ENCODE data around the gene IFI27L2.

Gene IFI27L2

DNA sequence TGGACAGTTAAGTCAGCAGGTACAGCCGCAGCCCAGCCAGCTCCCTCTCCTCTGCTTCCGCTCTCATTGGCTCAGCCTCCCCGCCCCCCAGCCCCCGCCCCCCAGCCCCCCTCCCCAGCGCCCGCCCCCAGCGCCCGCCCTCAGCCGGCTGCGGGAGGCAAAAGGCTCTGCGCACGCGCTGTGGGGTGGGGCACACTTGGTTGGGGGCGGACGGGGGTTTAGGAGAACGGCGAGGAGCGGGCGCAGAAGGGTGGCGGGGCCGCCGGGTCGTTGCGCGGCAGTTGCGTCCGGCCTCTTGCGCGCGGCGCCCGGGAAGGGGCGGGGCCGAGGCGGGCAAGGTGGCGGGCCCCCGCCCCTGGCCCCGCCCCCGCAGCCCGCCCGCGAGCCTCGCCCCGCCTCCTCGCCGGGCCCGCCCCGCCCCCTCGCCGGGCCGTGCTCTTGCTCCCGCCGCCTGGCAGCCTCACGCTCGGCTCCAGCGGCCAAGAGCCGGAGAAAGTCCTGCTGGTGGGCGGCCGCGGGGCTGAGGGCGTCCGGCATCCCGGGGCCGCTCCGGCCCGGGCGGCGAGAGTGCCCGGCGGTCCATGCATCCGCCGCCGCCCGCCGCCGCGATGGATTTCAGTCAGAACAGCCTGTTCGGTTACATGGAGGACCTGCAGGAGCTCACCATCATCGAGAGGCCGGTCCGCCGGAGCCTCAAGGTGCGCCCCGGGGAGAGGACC is 44.6 kb upstream of the IFI27L2 start, which contains the start of gene PPP4R4:
PPP4R4 (plus strand) TSS at position 438 of the 719 bp plus-strand sequence; CDS start at position 582, 144 bp downstream.
- H3F3A ChIP-seq (ENCODE audit: insufficient read depth): peaks cover 6% of the 10 kb centered on the region; the same call in 1 of the 2 replicates
- no peaks in the 10 kb centered on the region for H4K20me1 ChIP-seq (ENCODE audit: low read depth, low read length)
- H3K27ac ChIP-seq (ENCODE audit: low read depth, low read length): no peak within 1 kb of the TSS
- no peaks in the 10 kb centered on the region for H3K27me3 ChIP-seq (ENCODE audit: low read length)
- peak within 1 kb of the TSS; percentile 71 for H3K9ac ChIP-seq (ENCODE audit: low read length)
- TF ChIP-seq EZH2phosphoT487 (conservative IDR thresholded peaks at IDR 0.05; ENCODE audit: low read length): no peak
- TF ChIP-seq, protein P1, sequence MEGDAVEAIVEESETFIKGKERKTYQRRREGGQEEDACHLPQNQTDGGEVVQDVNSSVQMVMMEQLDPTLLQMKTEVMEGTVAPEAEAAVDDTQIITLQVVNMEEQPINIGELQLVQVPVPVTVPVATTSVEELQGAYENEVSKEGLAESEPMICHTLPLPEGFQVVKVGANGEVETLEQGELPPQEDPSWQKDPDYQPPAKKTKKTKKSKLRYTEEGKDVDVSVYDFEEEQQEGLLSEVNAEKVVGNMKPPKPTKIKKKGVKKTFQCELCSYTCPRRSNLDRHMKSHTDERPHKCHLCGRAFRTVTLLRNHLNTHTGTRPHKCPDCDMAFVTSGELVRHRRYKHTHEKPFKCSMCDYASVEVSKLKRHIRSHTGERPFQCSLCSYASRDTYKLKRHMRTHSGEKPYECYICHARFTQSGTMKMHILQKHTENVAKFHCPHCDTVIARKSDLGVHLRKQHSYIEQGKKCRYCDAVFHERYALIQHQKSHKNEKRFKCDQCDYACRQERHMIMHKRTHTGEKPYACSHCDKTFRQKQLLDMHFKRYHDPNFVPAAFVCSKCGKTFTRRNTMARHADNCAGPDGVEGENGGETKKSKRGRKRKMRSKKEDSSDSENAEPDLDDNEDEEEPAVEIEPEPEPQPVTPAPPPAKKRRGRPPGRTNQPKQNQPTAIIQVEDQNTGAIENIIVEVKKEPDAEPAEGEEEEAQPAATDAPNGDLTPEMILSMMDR (IDR thresholded peaks at IDR 0.05; ENCODE audit: insufficient read depth, low read length, poor library complexity, severe bottlenecking): no peak
- H2AFZ ChIP-seq (ENCODE audit: low read depth, low read length, severe bottlenecking): peak within 1 kb of the TSS; percentile 100
- peak within 1 kb of the TSS; percentile 99 for H3K4me2 ChIP-seq (ENCODE audit: low read depth, low read length, poor library complexity, severe bottlenecking)
- H3K9me3 ChIP-seq (ENCODE audit: insufficient read depth, low read length): no peaks in the 10 kb centered on the region
- no peaks in the 10 kb centered on the region for H3K9me2 ChIP-seq (replicated peaks; ENCODE audit: insufficient read depth, low read length)
- peak within 1 kb of the TSS; percentile 91 for H3K4me3 ChIP-seq (ENCODE audit: insufficient read depth, low read length, poor library complexity, severe bottlenecking)
- H3K79me2 ChIP-seq (ENCODE audit: insufficient read depth, low read length): no peaks in the 10 kb centered on the region
- H3K36me3 ChIP-seq (ENCODE audit: low read length): no peaks in the 10 kb centered on the region

DNA sequence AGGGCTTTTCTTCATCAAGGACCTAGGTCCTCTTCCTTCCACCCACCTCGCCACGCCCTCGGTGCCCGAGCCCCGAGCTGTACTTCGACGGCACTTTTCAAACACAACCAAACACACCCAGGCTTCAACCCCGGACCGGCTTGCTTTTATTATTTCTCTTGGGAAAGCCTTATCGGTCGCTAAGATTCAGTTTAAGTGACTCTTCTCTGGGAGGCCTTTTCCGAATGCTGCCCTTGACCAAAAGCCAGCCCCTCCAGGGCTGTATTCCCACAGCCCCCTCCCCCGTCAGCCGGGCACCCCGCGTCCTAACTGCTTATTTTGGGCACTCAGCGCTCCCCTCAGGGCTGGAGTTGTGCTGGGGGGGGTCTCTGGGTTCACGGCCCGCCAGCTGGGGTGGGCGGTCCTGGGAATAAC is 44.1 kb upstream of the IFI27L2 start:
- Histone ChIP-seq H3F3A (ENCODE audit: insufficient read depth) (peaks cover 6% of the 10 kb centered on the region; the same call in 1 of the 2 replicates), H3K9ac (ENCODE audit: low read length) (peak overlapping the region; percentile 71), H3K27ac (ENCODE audit: low read depth, low read length) (no peak overlapping the region), H3K9me2 (replicated peaks; ENCODE audit: insufficient read depth, low read length) (no peaks in the 10 kb centered on the region), H3K27me3 (ENCODE audit: low read length) (no peaks in the 10 kb centered on the region), H4K20me1 (ENCODE audit: low read depth, low read length) (no peaks in the 10 kb centered on the region), H3K36me3 (ENCODE audit: low read length) (no peaks in the 10 kb centered on the region), H3K4me2 (ENCODE audit: low read depth, low read length, poor library complexity, severe bottlenecking) (peak overlapping the region; percentile 99), H3K9me3 (ENCODE audit: insufficient read depth, low read length) (no peaks in the 10 kb centered on the region), H2AFZ (ENCODE audit: low read depth, low read length, severe bottlenecking) (peak overlapping the region; percentile 100), H3K4me3 (ENCODE audit: insufficient read depth, low read length, poor library complexity, severe bottlenecking) (peak overlapping the region; percentile 91), H3K79me2 (ENCODE audit: insufficient read depth, low read length) (no peaks in the 10 kb centered on the region)
- TF ChIP-seq, protein P1 (IDR thresholded peaks at IDR 0.05; ENCODE audit: insufficient read depth, low read length, poor library complexity, severe bottlenecking): no peak

DNA sequence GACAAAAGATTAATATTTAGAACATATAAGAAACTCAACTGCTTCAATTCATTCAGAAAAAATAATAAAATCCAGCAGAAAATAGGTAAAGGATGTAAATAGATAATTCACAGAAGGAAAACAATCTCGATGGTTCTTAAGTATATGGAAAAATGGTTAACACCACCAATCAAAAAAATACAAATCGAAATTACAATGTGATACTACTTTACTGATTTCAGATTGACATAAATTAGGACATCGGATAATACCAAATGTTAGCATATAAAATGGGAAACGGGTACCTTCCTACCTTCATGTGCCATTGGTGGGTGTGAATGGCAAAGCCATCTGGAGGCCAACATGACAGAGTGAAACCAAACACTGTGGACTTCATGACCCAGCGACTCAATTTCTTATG is 43.1 kb upstream of the IFI27L2 start:
- Histone ChIP-seq H3K4me3 (ENCODE audit: insufficient read depth, low read length, poor library complexity, severe bottlenecking) (no peak overlapping the region), H3K27ac (ENCODE audit: low read depth, low read length) (no peak overlapping the region), H3K36me3 (ENCODE audit: low read length) (no peaks in the 10 kb centered on the region), H2AFZ (ENCODE audit: low read depth, low read length, severe bottlenecking) (no peak overlapping the region), H4K20me1 (ENCODE audit: low read depth, low read length) (no peaks in the 10 kb centered on the region), H3K9me2 (replicated peaks; ENCODE audit: insufficient read depth, low read length) (no peaks in the 10 kb centered on the region), H3K79me2 (ENCODE audit: insufficient read depth, low read length) (no peaks in the 10 kb centered on the region), H3K27me3 (ENCODE audit: low read length) (no peaks in the 10 kb centered on the region), H3K9me3 (ENCODE audit: insufficient read depth, low read length) (no peaks in the 10 kb centered on the region), H3F3A (ENCODE audit: insufficient read depth) (peaks cover 6% of the 10 kb centered on the region; the same call in 1 of the 2 replicates), H3K4me2 (ENCODE audit: low read depth, low read length, poor library complexity, severe bottlenecking) (no peak overlapping the region), H3K9ac (ENCODE audit: low read length) (no peak overlapping the region)
- no peak for TF ChIP-seq EZH2phosphoT487 (conservative IDR thresholded peaks at IDR 0.05; ENCODE audit: low read length)
- TF ChIP-seq, protein P1 (IDR thresholded peaks at IDR 0.05; ENCODE audit: insufficient read depth, low read length, poor library complexity, severe bottlenecking): no peak
